CMK (cell line): Measurements from ENCODE around the gene GRIN2A.
"Not testable (repeated sequence)": the region's sequence is repeated elsewhere in the genome, so short reads cannot be mapped to it uniquely, and the experiment has no call there.

Experiments
- DNase-seq: peaks from one replicate; pipeline ENCODE4 v3.0.0-alpha.2; 2010; ENCODE audit warnings: low read depth

GRIN2A gene

GRCh38 chr16:9913604-9914326, 268.5 kb downstream of the GRIN2A start:
- DNase-seq: no peak

DNA sequence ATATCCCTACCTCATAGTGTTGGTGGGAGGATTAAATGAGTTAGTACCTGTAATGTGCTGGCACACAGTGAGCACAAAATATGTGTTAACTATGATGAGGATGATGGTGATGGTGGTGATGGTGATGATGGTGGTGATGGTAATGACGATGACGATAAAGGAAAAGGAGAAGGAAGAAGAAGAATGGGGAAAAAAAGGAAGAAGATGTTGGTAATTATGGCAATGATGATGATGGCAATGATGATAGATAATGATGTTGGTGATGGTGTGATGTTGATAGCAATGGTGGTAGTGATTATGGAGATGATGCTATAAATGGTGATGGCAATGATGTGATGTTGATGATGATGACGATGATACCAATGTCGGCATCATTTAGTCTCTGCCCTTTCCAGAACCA, 270.2 kb downstream of the GRIN2A start:
- no peak for DNase-seq

GRCh38 chr16:9911231-9911630, 271.0 kb downstream of the GRIN2A start:
- DNase-seq: no peak

GRCh38 chr16:9909072-9909825, 273.0 kb downstream of the GRIN2A start:
- no peak for DNase-seq

DNA sequence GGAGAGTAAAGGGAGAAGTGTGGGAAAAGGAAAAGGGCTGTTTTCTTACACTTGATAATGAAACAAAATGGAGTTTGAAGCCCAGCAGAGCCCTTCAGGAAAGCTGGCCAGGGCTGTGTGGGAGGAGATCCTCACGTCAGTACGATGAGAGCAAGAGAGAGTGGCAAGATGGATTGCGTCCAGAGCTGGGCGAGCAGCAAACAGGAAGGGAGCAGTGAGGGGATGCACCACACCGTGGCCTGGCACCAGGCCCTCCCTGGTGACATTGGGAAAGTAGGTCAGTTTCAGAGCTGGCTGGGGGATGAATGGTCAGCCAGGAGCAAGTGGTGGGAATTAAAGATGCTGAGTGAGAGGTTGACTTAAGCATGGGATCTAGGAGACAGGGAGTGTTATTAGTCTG, 273.6 kb downstream of the GRIN2A start:
- DNase-seq: no peak

DNA sequence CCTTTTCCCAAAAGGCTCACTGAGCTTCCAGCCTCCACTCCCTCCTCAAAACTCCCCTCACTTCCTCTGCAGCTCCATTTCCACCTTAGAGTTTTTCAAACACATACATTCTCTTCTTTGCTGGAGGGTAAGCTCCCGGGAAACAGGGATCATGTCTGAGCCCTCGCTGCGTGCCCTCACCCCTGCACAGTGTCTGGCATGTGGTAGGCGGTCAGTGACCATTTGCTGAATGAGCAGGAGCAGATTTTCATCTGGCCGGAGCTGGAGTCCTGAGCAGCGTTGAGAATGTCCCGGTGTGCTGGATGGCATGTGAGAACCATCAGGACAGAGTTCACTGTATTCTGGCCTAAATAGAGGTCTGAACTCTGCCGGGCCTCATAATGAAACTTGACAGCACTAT, 274.5 kb downstream of the GRIN2A start:
- DNase-seq: no peak

DNA sequence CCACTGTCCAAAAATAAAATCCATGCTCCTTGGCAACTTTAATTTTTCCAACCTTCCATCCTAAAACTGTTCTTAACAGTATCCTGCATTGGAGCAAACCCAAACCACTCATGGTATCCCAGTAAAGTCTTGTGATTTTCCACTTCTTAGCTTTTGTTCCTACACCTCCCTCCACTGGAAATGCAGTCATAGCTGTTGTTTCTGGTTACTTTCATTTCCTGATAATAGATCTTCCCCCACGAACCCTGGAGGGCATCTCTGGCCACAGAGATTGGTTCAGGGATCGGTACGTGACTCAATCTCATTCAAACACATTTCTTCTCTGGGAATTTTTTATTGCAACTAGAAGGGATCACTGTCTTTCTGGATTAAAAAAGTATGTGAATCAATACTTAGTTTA, 276.0 kb downstream of the GRIN2A start:
- DNase-seq: no peak

GRCh38 chr16:9904526-9904925, 277.7 kb downstream of the GRIN2A start:
- DNase-seq: no peak

GRCh38 chr16:9900576-9900975, 281.7 kb downstream of the GRIN2A start:
- DNase-seq: no peak

- no peak for DNase-seq
These were observed 283.7 kb downstream of the GRIN2A start for GRCh38 chr16:9898555-9898954.

DNA sequence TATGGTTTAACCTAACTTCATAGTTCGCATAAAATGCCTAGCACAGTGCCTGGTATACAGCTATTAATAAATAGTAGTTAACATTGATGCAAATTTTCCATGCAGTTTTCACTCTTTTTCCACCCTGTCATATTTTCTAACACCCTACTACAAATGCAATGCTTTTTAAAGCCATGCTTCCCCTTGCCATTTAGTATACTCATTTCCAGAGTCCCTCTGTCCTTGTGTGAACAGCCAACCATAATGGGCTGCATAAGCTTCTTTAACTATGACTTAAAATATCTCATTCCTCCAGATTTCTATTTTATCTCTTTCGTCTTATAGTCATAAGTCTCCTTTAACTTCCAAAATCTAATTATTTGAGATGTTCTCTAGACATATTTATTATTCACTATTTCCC, 284.1 kb downstream of the GRIN2A start:
- DNase-seq: no peak

DNA sequence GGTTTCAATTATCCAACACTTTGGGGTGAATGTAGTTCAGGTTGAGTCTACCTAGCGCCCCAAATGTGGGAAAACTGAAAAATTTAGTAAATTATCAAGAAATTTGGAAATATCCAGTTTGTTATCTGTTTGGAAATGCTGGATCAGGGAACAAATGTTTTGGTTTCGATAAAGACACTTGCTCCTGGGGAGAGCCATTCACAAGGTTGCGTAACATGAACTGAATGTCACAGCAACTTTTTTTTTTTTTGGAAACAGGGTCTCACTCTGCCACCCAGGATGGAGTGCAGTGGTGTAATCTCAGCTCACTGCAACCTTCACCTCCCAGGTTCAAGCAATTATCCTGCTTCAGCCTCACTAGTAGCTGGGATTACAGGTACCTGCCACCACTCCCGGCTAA, 286.4 kb downstream of the GRIN2A start:
- no peak for DNase-seq

DNA sequence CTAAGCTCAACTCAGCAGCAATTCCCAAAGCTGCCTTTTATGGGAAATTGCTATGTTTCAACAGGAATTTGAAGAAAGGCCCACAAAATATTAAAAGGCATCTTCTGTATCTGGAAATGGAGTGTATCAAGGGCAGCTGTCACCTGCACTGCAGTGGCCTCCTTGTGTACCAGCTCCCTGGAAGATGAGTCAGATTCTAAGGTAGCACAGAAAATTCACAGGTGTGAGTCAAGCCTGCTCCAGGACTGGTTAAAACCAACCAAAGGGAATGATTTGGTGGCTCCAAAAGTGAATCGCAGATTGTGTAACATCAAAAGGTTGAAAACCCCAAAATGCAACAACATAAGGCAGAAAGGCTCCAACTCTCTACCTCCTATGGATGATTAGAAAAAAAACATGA, 296.4 kb downstream of the GRIN2A start:
- no peak for DNase-seq

GRCh38 chr16:9885467-9885866, 296.8 kb downstream of the GRIN2A start:
- no peak for DNase-seq

DNA sequence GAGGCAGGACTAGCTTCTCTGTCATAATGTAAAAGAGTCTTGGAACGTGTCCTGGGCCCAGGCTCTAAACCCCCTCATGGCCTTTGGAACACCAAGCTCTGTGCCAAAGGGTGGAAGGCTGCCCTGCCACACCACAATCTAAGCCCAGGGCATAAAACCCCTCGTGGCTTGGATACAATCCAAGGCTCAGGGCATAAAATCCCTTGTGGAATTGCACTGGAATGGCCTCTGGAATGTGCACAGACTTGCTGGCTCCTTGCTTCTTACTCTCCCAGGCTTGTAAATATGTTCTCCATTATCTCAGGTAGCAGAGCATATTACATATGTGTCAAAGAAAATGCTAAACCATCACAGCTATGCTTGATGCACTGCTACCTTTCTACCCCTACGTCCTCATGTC, 306.2 kb downstream of the GRIN2A start:
- DNase-seq: not testable (repeated sequence)

- DNase-seq: no peak
These were observed 308.0 kb downstream of the GRIN2A start for GRCh38 chr16:9874219-9874618.

DNA sequence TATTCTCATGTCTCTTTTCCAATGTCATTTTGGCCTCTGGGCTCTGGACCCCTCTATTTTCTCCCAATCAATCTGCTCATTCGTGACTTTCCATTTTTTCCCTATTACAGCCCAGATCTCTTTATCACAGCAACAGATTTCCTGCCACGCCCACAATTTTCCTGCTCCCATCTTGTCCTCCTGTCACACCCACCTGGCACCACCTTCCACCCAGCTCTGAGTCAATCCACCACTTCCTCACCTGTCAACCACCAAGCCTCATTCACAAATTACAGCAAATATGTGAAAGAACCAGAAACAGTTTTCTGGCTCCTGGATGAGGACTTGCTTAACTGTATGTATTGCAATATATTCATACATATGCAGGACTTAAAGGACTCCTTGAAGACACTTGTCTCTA, 311.3 kb downstream of the GRIN2A start:
- DNase-seq: no peak

GRCh38 chr16:9869776-9870175, 312.5 kb downstream of the GRIN2A start:
- no peak for DNase-seq

- no peak for DNase-seq
These were observed 313.6 kb downstream of the GRIN2A start for GRCh38 chr16:9868606-9869149.

DNA sequence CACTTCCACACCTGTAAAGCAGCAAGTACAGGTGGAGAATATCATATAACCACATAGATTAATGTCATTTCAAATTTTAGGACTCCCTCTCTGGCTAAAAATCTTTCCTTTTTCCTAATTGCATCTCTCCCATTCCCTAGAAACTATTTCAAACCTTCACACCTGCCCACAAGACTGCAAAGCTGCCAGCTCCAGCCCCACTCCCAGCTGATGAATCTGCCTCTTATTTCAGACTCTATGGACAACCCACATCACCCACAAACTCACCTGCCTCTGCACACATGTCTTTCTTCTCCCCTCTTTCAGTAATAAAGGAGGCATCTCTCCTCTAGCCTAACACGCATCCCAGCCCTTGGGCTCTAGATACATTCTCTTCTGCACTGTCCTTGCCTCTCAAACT, 315.1 kb downstream of the GRIN2A start:
- DNase-seq: no peak

DNA sequence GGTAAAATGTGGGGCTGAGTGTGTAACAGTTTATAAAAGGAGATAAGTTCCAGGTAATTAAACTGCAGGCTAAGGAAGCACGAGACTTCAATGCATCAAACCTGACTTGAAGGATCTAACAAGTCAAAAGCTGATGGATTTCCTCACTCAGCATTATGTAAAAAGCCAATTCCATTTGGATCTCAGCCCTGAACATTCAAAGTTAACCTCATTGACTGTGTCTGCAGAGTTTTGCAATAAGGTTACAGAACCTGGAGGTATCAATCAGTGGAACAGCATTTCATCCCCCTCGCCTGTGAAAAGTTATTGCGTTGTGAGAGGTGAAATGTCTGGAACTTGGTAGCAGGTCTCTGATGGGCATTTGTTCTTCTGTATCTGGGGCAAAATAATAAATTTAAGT, 317.8 kb downstream of the GRIN2A start:
- no peak for DNase-seq

- no peak for DNase-seq
These were observed 319.9 kb downstream of the GRIN2A start for GRCh38 chr16:9862327-9862726.

GRCh38 chr16:9860876-9861275, 321.4 kb downstream of the GRIN2A start:
- no peak for DNase-seq
